ENCODE results near the gene RNF180. TPM values are rescaled to one million over a fixed set of nuclear protein-coding genes. Genes with fewer than 3 reads are reported as not detected.
A peak's percentile ranks its signal among the peaks of the same experiment; 100 is the strongest.
"Not testable (repeated sequence)": the region's sequence is repeated elsewhere in the genome, so short reads cannot be mapped to it uniquely, and the experiment has no call there.

RNF180 gene
- total RNA-seq, 1 experiment from 2014 or later: 0.30 TPM

DNA sequence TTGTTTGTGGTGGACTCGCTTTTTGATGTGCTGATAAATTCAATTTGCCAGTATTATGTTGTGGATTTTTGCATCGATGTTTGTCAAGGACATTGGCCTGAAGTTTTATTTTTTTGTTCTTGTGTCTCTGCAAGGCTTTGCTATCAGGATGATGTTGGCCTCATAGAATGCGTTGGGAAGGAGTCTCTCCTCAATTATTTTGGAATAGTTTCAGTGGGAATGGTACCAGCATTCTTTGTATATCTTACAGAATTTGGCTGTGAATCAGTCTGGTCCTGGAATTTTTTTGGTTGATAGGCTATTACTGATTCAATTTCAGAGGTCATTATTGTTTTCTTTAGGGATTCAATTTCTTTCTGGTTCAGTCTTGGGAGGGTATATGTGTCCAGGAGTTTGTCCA lies 198.8 kb downstream of the RNF180 start:
- no peaks in the 10 kb centered on the region for H3K79me2 ChIP-seq (ENCODE audit: low read length)
- no peak overlapping the region for H3K4me3 ChIP-seq (ENCODE audit: low read length)
- no peak overlapping the region for H3K27ac ChIP-seq (ENCODE audit: low read length)
- H3K9me3 ChIP-seq (ENCODE audit: low read length): no peaks in the 10 kb centered on the region
- no peak overlapping the region for H3K9ac ChIP-seq (ENCODE audit: low read length)
- no peak for DNase-seq
- H3K36me3 ChIP-seq (ENCODE audit: insufficient read depth, low read length): no peaks in the 10 kb centered on the region
- no peaks in the 10 kb centered on the region for H3K27me3 ChIP-seq (ENCODE audit: low read length)
- H3K4me2 ChIP-seq (ENCODE audit: low read depth, low read length, poor library complexity, severe bottlenecking): no peak overlapping the region
- H3K9me2 ChIP-seq (replicated peaks; ENCODE audit: insufficient read depth, low read length): no peaks in the 10 kb centered on the region
- no peaks in the 10 kb centered on the region for H3K4me1 ChIP-seq (ENCODE audit: low read length)
- H4K20me1 ChIP-seq (ENCODE audit: insufficient read depth, low read depth, low read length): no peaks in the 10 kb centered on the region
- H2AFZ ChIP-seq (ENCODE audit: low read length): no peak overlapping the region

- Histone ChIP-seq H3K4me3 (ENCODE audit: low read length) (no peak overlapping the region), H3K79me2 (ENCODE audit: low read length) (no peaks in the 10 kb centered on the region), H3K9me3 (ENCODE audit: low read length) (no peaks in the 10 kb centered on the region), H3K36me3 (ENCODE audit: insufficient read depth, low read length) (no peaks in the 10 kb centered on the region), H4K20me1 (ENCODE audit: insufficient read depth, low read depth, low read length) (no peaks in the 10 kb centered on the region), H3K9ac (ENCODE audit: low read length) (no peak overlapping the region), H3K27ac (ENCODE audit: low read length) (no peak overlapping the region), H3K4me2 (ENCODE audit: low read depth, low read length, poor library complexity, severe bottlenecking) (no peak overlapping the region), H3K9me2 (replicated peaks; ENCODE audit: insufficient read depth, low read length) (no peaks in the 10 kb centered on the region), H3K4me1 (ENCODE audit: low read length) (no peaks in the 10 kb centered on the region), H3K27me3 (ENCODE audit: low read length) (no peaks in the 10 kb centered on the region), H2AFZ (ENCODE audit: low read length) (no peak overlapping the region)
- DNase-seq: peak; percentile 62
Measured at GRCh38 chr5:64384765-64385164, 219.1 kb downstream of the RNF180 start.

GRCh38 chr5:64397552-64397951 lies 231.9 kb downstream of the RNF180 start:
- Histone ChIP-seq H3K79me2 (ENCODE audit: low read length) (no peaks in the 10 kb centered on the region), H3K4me3 (ENCODE audit: low read length) (no peak overlapping the region), H3K9me2 (replicated peaks; ENCODE audit: insufficient read depth, low read length) (no peaks in the 10 kb centered on the region; the same call in 1 of the 2 replicates), H3K27ac (ENCODE audit: low read length) (no peak overlapping the region), H4K20me1 (ENCODE audit: insufficient read depth, low read depth, low read length) (no peaks in the 10 kb centered on the region), H3K27me3 (ENCODE audit: low read length) (no peaks in the 10 kb centered on the region), H3K4me2 (ENCODE audit: low read depth, low read length, poor library complexity, severe bottlenecking) (no peak overlapping the region), H3K9me3 (ENCODE audit: low read length) (no peaks in the 10 kb centered on the region), H3K9ac (ENCODE audit: low read length) (no peak overlapping the region), H3K36me3 (ENCODE audit: insufficient read depth, low read length) (no peaks in the 10 kb centered on the region), H2AFZ (ENCODE audit: low read length) (no peak overlapping the region), H3K4me1 (ENCODE audit: low read length) (no peaks in the 10 kb centered on the region)
- no peak for DNase-seq

DNA sequence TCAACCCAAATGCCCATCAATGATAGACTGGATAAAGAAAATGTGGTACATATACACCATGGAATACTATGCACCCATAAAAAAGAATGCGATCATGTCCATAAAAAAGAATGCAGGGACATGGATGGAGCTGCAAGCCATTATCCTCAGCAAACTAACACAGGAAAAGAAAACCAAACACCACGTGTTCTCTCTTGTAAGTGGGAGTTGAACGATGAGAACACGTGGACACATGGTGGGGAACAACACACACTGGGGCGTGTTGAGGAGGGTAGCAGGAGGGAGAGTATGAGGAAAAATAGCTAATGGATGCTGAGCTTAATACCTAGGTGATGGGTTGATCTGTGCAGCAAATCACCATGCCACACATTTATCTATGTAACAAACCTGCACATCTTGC lies 233.1 kb downstream of the RNF180 start:
- not testable (repeated sequence) for H3K79me2 ChIP-seq (ENCODE audit: low read length); H3K4me1 ChIP-seq (ENCODE audit: low read length); H3K4me2 ChIP-seq (ENCODE audit: low read depth, low read length, poor library complexity, severe bottlenecking); H3K36me3 ChIP-seq (ENCODE audit: insufficient read depth, low read length); H3K4me3 ChIP-seq (ENCODE audit: low read length); H3K27me3 ChIP-seq (ENCODE audit: low read length); H3K9me2 ChIP-seq (replicated peaks; ENCODE audit: insufficient read depth, low read length); H3K9ac ChIP-seq (ENCODE audit: low read length); H3K27ac ChIP-seq (ENCODE audit: low read length); DNase-seq; H3K9me3 ChIP-seq (ENCODE audit: low read length); H2AFZ ChIP-seq (ENCODE audit: low read length); H4K20me1 ChIP-seq (ENCODE audit: insufficient read depth, low read depth, low read length)

DNA sequence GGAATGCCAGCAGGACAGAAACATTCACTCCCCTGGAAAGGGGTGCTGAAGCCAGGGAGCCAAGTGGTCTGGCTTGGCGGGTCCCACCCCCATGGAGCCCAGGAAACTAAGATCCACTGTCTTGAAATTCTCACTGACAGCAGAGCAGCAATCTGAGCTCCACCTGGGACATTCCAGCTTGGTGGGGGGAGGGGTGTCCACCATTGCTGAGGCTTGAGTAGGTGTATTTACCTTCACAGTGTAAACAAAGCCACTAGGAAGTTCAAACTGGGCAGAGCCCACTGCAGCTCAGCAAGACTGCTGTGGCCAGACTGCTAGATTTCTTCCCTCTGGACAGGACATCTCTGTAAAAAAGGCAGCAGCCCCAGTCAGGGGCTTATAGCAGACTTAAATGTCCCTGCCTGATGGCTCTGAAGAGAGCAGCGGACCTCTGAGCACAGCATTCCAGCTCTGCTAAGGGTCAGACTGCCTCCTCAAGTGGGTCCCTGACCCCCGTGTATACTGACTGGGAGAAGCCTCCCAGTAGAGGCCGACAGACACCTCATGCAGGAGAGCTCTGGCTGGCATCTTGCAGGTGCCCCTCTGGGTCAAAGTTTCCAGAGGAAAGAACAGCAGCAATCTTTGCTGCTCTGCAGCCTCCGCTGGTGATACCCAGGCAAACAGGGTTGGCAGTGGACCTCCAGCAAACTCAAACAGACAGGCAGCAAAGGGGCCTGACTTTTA lies 241.6 kb downstream of the RNF180 start:
- not testable (repeated sequence) for H3K9me2 ChIP-seq (replicated peaks; ENCODE audit: insufficient read depth, low read length); H3K4me1 ChIP-seq (ENCODE audit: low read length); H3K27me3 ChIP-seq (ENCODE audit: low read length); H3K9me3 ChIP-seq (ENCODE audit: low read length); H3K4me3 ChIP-seq (ENCODE audit: low read length); H3K27ac ChIP-seq (ENCODE audit: low read length); H4K20me1 ChIP-seq (ENCODE audit: insufficient read depth, low read depth, low read length); H3K36me3 ChIP-seq (ENCODE audit: insufficient read depth, low read length); DNase-seq; H2AFZ ChIP-seq (ENCODE audit: low read length); H3K4me2 ChIP-seq (ENCODE audit: low read depth, low read length, poor library complexity, severe bottlenecking); H3K9ac ChIP-seq (ENCODE audit: low read length); H3K79me2 ChIP-seq (ENCODE audit: low read length)

- Histone ChIP-seq H3K79me2 (ENCODE audit: low read length) (no peaks in the 10 kb centered on the region), H3K4me1 (ENCODE audit: low read length) (no peaks in the 10 kb centered on the region), H3K9me2 (replicated peaks; ENCODE audit: insufficient read depth, low read length) (no peaks in the 10 kb centered on the region), H3K4me3 (ENCODE audit: low read length) (no peak overlapping the region), H3K27me3 (ENCODE audit: low read length) (no peaks in the 10 kb centered on the region), H3K36me3 (ENCODE audit: insufficient read depth, low read length) (no peaks in the 10 kb centered on the region), H2AFZ (ENCODE audit: low read length) (no peak overlapping the region), H3K27ac (ENCODE audit: low read length) (no peak overlapping the region), H3K4me2 (ENCODE audit: low read depth, low read length, poor library complexity, severe bottlenecking) (no peak overlapping the region), H4K20me1 (ENCODE audit: insufficient read depth, low read depth, low read length) (no peaks in the 10 kb centered on the region), H3K9ac (ENCODE audit: low read length) (no peak overlapping the region), H3K9me3 (ENCODE audit: low read length) (no peaks in the 10 kb centered on the region)
- DNase-seq: no peak
Measured at GRCh38 chr5:64417390-64417789, 251.7 kb downstream of the RNF180 start.

DNA sequence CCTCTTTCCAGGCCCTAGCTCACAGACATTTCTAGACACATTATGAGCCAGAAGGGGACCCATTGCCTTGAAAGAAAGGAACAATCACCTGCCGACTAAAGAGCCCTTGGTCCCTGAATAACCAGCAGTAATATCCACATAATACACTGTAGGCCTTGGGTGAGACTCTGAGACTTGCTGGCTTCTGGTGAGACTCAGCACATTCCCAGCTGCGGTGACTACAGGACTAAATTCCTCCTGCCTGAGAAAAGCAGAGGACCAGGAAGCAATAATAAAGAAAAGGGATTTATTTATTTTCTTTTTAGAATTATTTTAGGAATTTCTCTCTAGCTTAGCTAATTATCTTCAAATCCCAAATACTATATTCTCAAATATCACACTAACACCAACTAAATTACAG lies 252.4 kb downstream of the RNF180 start:
- Histone ChIP-seq H3K4me1 (ENCODE audit: low read length) (no peaks in the 10 kb centered on the region), H3K9ac (ENCODE audit: low read length) (no peak overlapping the region), H3K27me3 (ENCODE audit: low read length) (no peaks in the 10 kb centered on the region), H2AFZ (ENCODE audit: low read length) (no peak overlapping the region), H3K9me3 (ENCODE audit: low read length) (no peaks in the 10 kb centered on the region), H3K27ac (ENCODE audit: low read length) (no peak overlapping the region), H3K4me2 (ENCODE audit: low read depth, low read length, poor library complexity, severe bottlenecking) (no peak overlapping the region), H3K4me3 (ENCODE audit: low read length) (no peak overlapping the region), H3K79me2 (ENCODE audit: low read length) (no peaks in the 10 kb centered on the region), H3K36me3 (ENCODE audit: insufficient read depth, low read length) (no peaks in the 10 kb centered on the region), H4K20me1 (ENCODE audit: insufficient read depth, low read depth, low read length) (no peaks in the 10 kb centered on the region), H3K9me2 (replicated peaks; ENCODE audit: insufficient read depth, low read length) (no peaks in the 10 kb centered on the region)
- DNase-seq: no peak
